GM15510 (cell line): ENCODE results near the gene SHC4.
A peak's percentile ranks its signal among the peaks of the same experiment; 100 is the strongest.

Experiments used
- POLR2A ChIP-seq: IDR thresholded peaks from 3 replicates; pipeline ENCODE4 v1.6.1; 2011; ENCODE audit warnings: borderline replicate concordance; ENCODE audit not compliant: insufficient read length; ENCODE audit errors: extremely low read depth

The SHC4 gene

DNA sequence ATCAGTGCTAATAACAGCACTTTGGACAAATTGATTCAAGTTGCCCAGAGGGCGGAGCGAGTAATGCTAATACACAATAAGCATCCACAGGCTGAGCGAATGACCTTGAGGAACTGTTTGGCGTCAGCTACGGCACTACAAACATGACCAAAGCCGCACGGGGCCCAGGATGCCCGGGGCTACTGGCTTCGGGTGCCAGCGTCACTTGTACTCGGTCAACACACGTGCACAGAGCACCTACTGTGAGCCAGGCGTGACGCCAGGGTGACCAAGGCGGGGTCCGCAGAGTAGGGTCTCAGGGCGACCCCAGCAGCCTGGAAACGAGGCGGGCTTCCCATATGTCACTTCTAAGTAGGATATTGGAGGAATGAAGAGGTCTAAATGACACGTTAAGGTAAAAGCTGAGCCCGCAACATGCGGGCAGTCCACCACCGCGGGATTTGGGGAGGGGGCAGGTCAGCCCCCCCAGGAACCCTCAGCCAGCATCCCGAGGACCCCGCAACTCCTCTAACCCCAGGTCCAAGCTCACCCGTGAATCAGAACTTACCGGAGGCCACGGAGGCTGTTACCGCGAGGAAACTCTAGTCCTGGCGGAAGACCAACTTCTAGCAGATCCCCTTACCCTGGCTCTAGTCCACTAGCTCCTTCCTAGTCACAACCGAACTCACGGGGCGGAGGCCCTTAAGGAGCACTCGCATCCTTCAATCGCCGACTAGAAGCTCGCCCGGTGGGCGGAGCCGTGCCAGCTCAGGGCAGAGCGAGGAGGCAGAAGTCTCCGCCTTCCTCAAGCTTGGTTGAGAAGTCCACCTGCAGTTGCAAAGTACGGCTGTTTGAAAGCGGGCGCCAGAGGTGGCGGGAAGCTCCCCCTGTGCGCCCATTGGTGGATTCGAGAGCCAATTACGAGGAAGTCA, 153.1 kb downstream of the SHC4 start, which contains the start of gene CEP152:
Gene CEP152, minus strand, starts transcription at position 656 of the 911 bp plus-strand sequence. CDS start 5,420 bp downstream, outside the sequence.
- TF ChIP-seq POLR2A = peak; percentile 46

DNA sequence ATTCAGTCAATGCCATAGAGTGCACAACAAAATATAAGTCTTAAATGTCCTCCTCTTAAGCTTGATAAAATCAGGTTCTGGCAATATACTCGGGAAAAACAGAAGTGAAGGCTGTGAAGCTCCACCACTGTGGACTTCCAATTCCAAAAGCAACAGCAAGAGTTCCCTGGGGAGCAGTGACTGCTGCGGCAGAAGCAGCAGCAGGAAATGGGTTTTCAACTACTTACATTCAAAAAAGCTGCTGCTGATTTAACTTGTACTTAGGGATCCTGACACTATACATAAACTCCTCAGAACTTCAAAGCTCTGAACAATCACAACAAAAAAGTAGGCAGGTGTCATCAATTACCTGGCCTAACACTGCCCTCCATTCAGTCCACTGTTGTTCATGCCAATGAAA, 157.6 kb downstream of the SHC4 start:
- TF ChIP-seq POLR2A = no peak

DNA sequence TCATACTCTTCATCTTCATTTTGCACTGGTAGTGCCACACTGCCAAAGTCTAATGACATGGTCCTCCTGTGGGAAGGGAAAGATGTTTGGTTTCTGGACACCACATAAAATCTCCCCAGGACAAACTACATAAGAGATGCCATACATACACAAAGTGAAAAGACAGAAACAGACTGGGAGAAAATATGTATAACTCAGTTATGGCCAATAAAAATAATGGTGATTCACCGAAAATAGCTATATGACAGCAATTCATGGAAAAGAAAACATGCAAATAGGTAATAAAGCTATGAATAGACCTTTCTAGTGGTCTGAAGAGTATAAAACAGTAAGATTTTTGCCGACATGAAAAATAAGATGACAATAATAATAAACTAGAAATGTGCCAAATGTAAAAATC, 158.1 kb downstream of the SHC4 start:
- TF ChIP-seq POLR2A = no peak

DNA sequence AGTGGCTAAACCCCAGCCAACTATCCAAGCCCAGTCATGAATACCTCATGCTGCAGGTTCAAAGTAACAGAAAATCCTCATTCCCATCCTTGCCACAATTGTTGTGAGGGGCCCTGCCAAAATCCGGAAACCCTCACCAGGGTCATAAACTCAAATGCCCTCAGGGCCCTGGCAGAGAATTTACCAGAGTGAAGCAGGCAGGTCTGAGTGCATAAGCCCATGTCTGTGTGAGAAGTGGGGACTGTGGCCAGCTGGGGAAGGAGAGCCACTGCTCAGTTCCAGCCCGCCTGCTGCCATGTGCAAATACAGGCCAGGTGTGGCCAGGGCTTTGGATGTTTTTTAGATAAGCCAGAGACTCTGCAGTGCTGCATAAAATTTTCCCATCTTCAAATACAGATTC, 159.8 kb downstream of the SHC4 start:
- no peak for TF ChIP-seq POLR2A

DNA sequence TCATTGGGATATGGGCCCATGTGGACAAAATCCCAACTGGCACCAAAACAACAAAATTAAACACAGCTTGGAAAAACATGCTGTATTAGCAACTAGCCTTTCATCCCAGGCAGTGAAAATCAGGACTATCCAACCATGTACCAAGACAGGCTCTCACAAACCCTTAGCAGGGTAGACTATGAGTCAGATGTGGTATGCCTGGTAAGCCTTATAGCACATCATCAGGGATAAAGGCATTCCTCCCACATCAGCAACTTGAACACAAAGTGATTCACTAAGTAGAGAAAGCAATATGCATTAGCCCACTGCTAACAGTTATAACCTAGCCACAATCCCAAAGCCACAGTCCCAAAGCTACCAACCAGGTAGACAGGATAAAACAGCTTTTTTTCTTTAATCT, 160.9 kb downstream of the SHC4 start:
- TF ChIP-seq POLR2A = no peak

DNA sequence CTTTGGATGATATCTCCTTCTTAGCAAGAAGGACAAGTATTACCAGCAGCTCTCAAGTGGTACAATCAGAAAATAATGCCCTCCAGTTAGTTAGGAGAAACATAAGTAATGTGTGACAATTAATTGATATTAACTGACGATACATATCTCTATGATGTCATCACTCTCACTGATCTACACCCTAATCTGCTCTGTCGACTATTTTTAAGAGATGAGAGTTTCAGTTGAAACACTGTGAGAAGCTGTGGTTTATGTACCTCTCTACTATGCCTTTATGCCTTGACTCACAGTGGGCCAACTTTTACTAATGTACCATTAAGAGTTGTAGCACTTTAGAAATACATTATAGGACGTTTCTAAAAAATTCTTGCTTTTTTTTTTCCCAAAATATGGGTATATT, 161.5 kb downstream of the SHC4 start:
- TF ChIP-seq POLR2A = no peak

DNA sequence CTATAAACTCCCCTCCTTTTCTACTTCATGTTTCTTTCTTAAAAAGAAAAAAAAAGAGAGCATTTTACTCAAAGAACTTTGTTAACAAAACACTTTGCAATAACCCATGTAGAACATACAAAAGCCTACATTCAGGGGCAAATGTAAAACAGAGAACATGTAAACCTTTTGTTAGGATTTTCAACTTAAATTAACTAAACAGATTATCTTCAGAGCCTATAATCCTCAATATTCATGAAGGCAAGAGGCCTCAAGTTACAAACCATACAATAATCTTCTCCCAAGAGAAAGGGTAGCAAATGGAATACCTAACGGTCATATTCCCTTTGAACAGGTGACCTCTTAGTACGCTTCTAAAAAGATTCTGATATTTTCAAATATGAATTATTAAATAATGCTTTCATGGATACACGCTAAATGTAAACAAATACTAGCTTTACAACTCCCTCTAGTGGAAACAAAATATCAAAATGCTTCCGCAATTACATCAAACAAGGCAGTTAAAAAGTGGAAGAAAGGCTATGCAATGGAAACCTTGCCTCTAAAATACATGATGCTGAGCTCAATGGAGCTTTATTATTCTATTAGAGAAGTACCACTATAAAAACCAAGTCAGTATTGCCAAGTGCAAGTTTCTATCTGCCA, 162.8 kb downstream of the SHC4 start:
- TF ChIP-seq POLR2A = no peak

DNA sequence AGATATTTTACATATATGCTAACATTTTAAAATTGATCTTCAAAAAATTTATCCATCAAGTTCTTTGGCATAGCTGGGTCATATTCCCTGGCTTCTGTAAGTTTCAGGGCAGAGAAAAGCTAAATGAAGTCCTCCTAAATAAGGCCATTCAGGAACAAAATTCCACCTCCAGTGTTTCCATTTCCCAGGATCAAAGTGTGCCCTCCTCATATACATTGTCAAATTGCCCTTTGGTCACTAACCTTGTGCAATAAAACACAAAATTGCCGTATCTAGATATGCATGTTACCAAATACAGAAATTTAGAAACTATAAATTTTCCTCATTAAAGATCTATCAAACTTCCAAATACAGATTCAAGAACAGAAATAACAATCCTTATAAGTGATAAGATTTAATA, 163.5 kb downstream of the SHC4 start:
- TF ChIP-seq POLR2A = no peak

DNA sequence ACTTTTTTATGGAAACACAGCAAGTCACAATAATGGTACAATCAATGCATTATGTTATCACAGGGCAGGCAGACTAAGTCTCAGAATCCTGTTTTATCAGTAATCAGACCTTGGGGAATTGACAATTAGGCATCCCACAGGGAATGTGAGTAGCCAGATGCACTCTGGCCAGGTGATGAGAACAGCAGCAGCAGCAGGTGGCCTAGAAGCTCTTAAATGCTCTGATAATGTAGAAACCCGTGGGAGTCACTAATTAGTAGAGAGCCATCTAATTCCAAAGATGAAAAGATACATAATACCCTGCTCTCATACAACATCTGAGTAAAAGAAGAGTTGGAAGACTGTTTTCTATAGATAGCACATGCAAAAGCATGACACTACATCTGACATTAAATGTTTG, 165.4 kb downstream of the SHC4 start:
- TF ChIP-seq POLR2A = no peak

DNA sequence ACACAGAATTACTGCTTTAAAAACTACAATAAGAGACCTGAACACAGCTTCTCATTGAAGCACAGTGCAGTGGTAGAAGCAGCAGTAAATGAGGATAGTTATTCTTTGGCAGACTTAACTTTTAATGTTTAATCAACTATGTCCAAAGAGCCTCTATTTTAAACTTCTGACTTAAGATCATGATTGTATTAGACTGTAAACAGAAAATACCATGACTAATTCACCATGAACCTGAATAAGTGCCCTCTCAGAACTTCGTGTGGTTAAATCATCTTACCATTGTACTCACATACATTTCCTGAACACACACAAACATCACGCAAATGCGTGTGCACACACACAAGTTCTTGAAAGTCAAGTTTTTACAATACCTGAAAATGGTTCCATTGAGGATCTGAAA, 166.8 kb downstream of the SHC4 start:
- no peak for TF ChIP-seq POLR2A

DNA sequence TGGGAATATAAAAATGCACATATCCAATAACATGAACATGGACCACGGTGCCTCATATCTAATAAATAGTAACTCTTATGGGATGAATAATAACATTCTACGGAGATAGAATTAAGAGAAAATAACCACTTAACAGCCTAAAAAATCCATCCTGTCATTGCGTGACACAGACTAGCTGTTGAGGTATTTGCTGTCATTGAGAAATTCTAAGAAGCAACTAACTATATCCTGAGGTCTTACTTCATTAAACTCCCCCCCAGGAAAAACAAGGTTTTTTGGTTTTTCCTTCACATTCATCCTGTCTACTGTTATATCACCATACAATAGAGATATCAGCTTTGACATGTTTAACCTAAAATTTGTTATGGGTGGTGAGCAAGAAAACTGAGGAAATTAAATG, 167.2 kb downstream of the SHC4 start:
- TF ChIP-seq POLR2A = no peak

DNA sequence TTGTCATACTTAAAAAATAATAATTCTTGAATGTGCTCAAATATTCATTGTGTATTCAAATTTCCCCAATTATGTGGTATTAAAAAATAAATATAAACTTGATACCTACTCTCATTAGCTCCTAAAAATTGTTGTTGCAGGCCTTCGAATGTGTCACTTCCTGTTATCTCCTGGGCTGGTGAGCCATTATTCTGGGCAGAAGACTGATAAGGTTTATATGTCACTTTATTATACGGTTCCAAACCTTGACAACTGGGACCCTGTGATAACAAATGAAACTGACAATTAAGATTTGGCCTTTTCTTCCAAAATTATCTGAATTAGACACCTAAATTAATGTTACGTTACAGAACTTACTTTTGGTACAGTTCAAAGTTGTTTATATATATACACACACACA, 167.8 kb downstream of the SHC4 start:
- no peak for TF ChIP-seq POLR2A

DNA sequence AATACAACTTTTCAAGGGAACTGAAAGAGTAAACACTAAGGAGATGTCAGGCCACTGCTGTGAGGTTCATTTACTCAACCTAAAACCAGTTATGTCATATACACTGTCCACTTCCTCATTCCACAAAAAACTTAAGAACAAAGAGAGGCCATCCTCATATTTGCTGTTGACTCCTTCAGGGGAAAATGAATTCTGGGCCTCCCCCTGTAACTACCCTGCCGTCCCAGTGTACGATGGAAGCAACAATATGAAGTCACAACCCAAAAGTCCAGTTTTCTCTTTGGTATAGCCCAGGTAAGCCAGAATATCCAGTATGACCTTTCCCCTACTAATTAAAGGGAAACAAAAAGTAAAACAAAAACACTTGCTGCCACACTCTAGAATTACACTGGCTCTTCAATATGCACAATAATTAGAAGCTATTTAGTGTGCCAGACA, 169.0 kb downstream of the SHC4 start:
- no peak for TF ChIP-seq POLR2A

DNA sequence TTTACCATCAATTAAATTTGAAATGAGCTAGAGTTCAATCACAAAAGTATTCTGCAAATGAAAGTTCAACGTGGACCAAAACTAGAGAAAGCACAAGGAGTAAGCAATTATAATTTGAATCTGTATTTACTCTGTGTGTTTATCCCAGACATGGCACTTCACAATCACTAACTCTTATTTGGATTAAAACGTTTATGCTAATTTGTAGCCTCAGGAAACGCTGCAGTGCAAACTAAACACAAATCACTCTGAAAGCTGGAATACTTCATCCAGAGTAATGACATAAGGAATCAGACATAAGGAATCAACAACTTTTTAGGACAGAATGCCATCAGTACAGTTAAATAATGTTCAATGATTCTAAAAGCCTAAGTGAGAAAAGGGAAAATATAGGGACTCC, 171.3 kb downstream of the SHC4 start:
- TF ChIP-seq POLR2A = no peak

DNA sequence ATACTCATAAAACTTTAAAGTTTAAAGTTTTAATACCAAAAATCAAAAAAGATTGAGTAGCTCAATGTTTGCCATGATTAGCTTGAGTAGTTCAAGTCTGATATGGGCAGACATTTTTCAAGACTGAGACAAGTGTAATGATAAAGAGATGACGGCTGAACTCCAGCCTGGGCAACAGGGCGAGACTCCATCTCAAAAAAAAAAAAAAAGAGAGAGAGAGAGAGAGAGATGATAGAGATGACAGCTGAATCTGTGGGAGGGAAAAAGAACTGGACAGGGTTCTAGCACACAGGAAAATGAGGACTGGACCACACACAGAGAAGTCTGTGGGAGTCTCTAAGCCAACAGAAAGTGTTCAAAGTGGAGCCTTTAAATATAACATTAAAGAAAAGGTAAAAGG, 178.0 kb downstream of the SHC4 start:
- no peak for TF ChIP-seq POLR2A

DNA sequence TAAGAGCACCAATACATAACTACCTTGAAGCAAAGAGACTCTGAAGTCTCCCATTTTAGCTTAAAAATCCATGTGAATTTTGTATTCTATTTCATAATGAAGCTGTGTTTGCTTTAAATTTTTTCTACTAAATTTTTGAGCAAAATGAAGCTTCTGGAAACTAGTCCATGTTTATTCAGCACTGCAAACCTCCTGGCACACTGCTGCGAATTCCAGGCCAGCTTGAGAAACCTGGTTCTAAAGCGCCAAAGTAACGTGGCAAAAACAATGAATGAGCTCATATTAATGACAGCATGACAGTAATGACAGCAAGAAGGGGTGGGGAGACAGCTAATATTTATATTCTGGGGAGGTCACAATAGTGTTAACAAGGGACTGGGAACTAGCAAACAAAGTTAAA, 178.5 kb downstream of the SHC4 start:
- no peak for TF ChIP-seq POLR2A
